DND-41 (cell line): ENCODE results near the gene SLC39A10.

ENCODE experiments used
- ATAC-seq: fragments of 200-7000 bp; cut with Tn5 transposase; 3 replicates; pipeline ENCODE4 v1.9.1; 2021; ENCODE audit warnings: low read depth; ENCODE audit not compliant: insufficient read depth
- DNase-seq: peaks from one replicate; pipeline ENCODE4 v3.0.0-alpha.2; 2020
- H2AFZ ChIP-seq: 2 replicates; pipeline ENCODE4 v1.6.0; 2012; ENCODE audit warnings: low read depth, low read length
- H3K27ac ChIP-seq: 2 replicates; pipeline ENCODE4 v1.5.1; 2012; ENCODE audit warnings: low read length, inconsistent platforms
- H3K27me3 ChIP-seq: fragments of 200-600 bp; sonication (generic); 2 replicates; pipeline ENCODE4 v1.6.0; 2012; ENCODE audit warnings: low read length, mild to moderate bottlenecking, inconsistent platforms; ENCODE audit not compliant: insufficient read depth, poor library complexity
- H3K36me3 ChIP-seq: 2 replicates; pipeline ENCODE4 v1.5.1; 2012; ENCODE audit warnings: low read length, inconsistent platforms; ENCODE audit not compliant: insufficient read depth
- H3K4me1 ChIP-seq: 2 replicates; pipeline ENCODE4 v1.5.1; 2012; ENCODE audit warnings: mild to moderate bottlenecking, low read length; ENCODE audit not compliant: insufficient read depth
- H3K4me2 ChIP-seq: 2 replicates; pipeline ENCODE4 v1.6.0; 2012; ENCODE audit warnings: mild to moderate bottlenecking, moderate library complexity, low read length, inconsistent platforms; ENCODE audit not compliant: insufficient read depth
- H3K4me3 ChIP-seq, 2 experiments: fragments of 200-600 bp in 1 of 2; shearing (Covaris generic) in 1 of 2; 2 replicates each; pipeline ENCODE4 v1.5.1; 2012 to 2016; ENCODE audit warnings: inconsistent platforms in 2 of 2, low read length in 2 of 2, mild to moderate bottlenecking in 2 of 2, low read depth in 1 of 2, moderate library complexity in 1 of 2
- H3K79me2 ChIP-seq: 2 replicates; pipeline ENCODE4 v1.6.0; 2012; ENCODE audit warnings: low read length, inconsistent platforms; ENCODE audit not compliant: insufficient read depth
- H3K9ac ChIP-seq: 2 replicates; pipeline ENCODE4 v1.6.0; 2012; ENCODE audit warnings: low read depth, mild to moderate bottlenecking, inconsistent platforms, low read length, moderate library complexity
- H3K9me3 ChIP-seq: 2 replicates; pipeline ENCODE4 v1.5.1; 2012; ENCODE audit warnings: low read length, moderate library complexity, mild to moderate bottlenecking, inconsistent platforms; ENCODE audit not compliant: insufficient read depth, severe bottlenecking
- H4K20me1 ChIP-seq: 2 replicates; pipeline ENCODE4 v1.6.0; 2012; ENCODE audit warnings: low read length; ENCODE audit not compliant: insufficient read depth
- CTCF ChIP-seq: IDR thresholded peaks from 2 replicates; pipeline ENCODE4 v1.5.1; 2012; ENCODE audit warnings: borderline replicate concordance, low read length, moderate library complexity, mild to moderate bottlenecking; ENCODE audit not compliant: poor library complexity, severe bottlenecking; ENCODE audit errors: extremely low read depth
- EZH2 ChIP-seq: IDR thresholded peaks from 3 replicates; pipeline ENCODE4 v1.6.1; 2012; ENCODE audit warnings: borderline replicate concordance, low read depth, mild to moderate bottlenecking, moderate library complexity, low read length, inconsistent platforms; ENCODE audit not compliant: severe bottlenecking

The SLC39A10 gene

GRCh38 chr2:195732574-195732973 is 75.5 kb downstream of the SLC39A10 start:
- Histone ChIP-seq H3K9me3 (no peaks in the 10 kb centered on the region), H3K4me1 (peaks cover 13% of the 10 kb centered on the region; the same call in 1 of the 2 replicates), H2AFZ (no peak overlapping the region), H3K4me2 (no peak overlapping the region), H3K27me3 (no peaks in the 10 kb centered on the region), H4K20me1 (no peaks in the 10 kb centered on the region), H3K36me3 (peaks cover 81% of the 10 kb centered on the region), H3K27ac (no peak overlapping the region), H3K9ac (no peak overlapping the region), H3K79me2 (no peaks in the 10 kb centered on the region), H3K4me3 (no peak overlapping the region)
- no peak for ATAC-seq
- DNase-seq = no peak
- TF ChIP-seq CTCF = no peak
- no peak for TF ChIP-seq EZH2

- Histone ChIP-seq H3K36me3 (peaks cover 77% of the 10 kb centered on the region), H3K27me3 (no peaks in the 10 kb centered on the region)
- no peak for ATAC-seq
These were observed 76.8 kb downstream of the SLC39A10 start for GRCh38 chr2:195733831-195734230.

DNA sequence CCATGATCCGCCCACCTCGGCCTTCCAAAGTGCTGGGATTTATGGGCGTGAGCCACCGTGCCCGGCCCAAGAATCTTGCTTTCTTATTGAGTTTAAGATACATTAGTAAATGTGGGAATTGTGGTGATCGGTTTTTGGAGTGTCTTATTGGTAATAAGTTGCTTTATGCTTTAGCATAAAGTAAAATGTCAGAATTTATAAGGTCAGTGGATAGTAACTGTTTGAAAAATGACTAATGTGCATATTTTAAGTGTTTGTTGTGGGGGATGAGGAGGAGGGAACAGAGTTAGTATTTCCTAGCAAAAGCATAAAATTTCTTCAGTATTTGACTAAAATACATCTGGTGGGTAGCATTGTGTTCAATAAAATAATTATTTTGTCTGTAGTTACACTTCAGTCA is 77.4 kb downstream of the SLC39A10 start:
- Histone ChIP-seq H3K79me2 (no peaks in the 10 kb centered on the region), H3K4me2 (no peak overlapping the region), H4K20me1 (no peaks in the 10 kb centered on the region), H3K27ac (no peak overlapping the region), H3K4me1 (peaks cover 12% of the 10 kb centered on the region; the same call in 1 of the 2 replicates), H3K4me3 (no peak overlapping the region), H3K9me3 (no peaks in the 10 kb centered on the region), H3K36me3 (peaks cover 74% of the 10 kb centered on the region), H3K27me3 (no peaks in the 10 kb centered on the region), H3K9ac (no peak overlapping the region), H2AFZ (no peak overlapping the region)
- TF ChIP-seq CTCF (no peak), EZH2 (no peak)
- no peak for DNase-seq
- no peak for ATAC-seq

More at GRCh38 chr2:195733831-195734230, 76.8 kb downstream of the SLC39A10 start:
- TF ChIP-seq CTCF = no peak
- TF ChIP-seq EZH2 = no peak
- no peak overlapping the region for H3K4me3 ChIP-seq
- no peak overlapping the region for H3K9ac ChIP-seq
- H3K79me2 ChIP-seq = no peaks in the 10 kb centered on the region
- H3K27ac ChIP-seq = no peak overlapping the region
- no peak for DNase-seq
- H3K4me1 ChIP-seq = peaks cover 13% of the 10 kb centered on the region; the same call in 1 of the 2 replicates
- H3K9me3 ChIP-seq = no peaks in the 10 kb centered on the region
- no peak overlapping the region for H2AFZ ChIP-seq
- H4K20me1 ChIP-seq = no peaks in the 10 kb centered on the region
- H3K4me2 ChIP-seq = no peak overlapping the region

DNA sequence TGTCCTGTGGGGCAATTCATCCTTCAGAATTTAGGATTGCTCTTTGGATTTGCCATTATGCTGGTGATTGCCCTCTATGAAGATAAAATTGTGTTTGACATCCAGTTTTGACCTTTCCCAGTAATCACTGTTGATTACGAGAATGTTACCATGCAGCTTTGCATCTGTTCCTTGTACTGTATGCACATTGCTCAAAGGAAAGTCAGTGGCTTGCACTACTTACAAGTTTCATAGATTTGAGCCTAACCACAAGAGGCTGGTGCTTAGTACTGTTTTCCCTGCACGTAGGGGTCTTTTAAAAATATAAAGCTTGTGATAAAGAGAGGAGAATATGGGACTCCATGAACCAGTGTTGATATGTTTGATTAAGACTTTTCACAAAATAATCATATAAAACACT is 77.9 kb downstream of the SLC39A10 start:
- no peak overlapping the region for H2AFZ ChIP-seq
- no peak overlapping the region for H3K4me3 ChIP-seq
- H3K4me2 ChIP-seq = no peak overlapping the region
- H3K79me2 ChIP-seq = no peaks in the 10 kb centered on the region
- no peak for DNase-seq
- peaks cover 7% of the 10 kb centered on the region; the same call in 1 of the 2 replicates for H3K4me1 ChIP-seq
- no peaks in the 10 kb centered on the region for H3K27me3 ChIP-seq
- 0 out of 3 replicates have a peak, but pooled peaks have one; percentile 22 for ATAC-seq
- no peak overlapping the region for H3K27ac ChIP-seq
- H3K9me3 ChIP-seq = no peaks in the 10 kb centered on the region
- H3K9ac ChIP-seq = no peak overlapping the region
- H3K36me3 ChIP-seq = peaks cover 74% of the 10 kb centered on the region
- H4K20me1 ChIP-seq = no peaks in the 10 kb centered on the region
- no peak for TF ChIP-seq EZH2
- no peak for TF ChIP-seq CTCF
